Measurements from ENCODE around the gene NLRC5. TPM values are rescaled to one million over a fixed set of nuclear protein-coding genes. Genes with fewer than 3 reads are reported as not detected.

NLRC5 gene
- total and polyA plus RNA-seq, 10 donors = 52.0 to 401 (median 219) TPM

DNA sequence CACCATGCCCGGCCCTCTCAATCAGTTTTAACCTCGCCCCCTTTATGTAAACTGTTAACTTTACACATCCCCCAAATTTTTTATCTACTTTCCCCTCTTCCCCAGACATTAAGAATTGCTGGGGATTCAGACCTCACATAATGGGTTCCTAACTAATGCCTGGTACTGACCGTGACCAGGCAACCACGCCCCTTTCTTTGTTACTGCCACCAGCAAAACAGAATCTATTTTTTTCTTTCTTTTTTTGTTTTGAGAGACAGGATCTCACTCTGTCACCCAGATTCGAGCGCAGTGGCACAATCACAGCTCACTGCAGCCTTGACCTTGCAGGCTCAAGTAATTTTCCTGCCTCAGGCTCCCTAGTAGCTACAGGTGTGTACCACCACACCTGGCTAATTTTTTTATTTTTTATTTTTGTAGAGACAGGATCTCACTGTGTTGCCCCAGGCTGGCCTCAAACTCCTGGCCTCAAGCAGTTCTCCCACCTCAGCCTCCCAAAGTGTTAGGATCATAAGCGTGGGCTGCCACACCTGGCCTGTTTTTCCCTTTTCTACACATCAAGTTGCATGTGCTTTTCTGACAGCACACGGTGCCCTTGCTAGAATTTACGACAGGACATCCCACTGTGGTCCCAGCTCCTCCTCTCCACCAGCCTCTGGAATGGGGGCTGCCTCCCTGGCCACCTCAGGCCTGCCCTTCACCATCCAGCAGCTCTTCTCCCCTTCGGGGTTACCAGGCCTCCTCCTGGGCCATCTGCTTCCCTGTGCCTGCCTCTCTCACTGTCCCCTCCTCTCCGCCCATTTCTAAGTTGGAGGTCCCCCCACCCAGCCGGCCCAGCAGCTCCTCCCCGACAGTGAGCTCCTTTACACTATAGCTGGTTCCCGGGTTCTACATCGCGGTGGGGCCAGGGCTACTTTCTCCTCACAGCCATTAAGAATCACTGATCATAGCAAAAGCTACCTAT lies 113.8 kb downstream of the NLRC5 start:
- intact Hi-C loops (cut with DNase I; ENCODE audit: low total_unique reads) = no loop called here
- H3K27me3 ChIP-seq (replicated peaks in 1 of 7) = no peaks in the 10 kb centered on the region
- DNase-seq = no peak
- no peak overlapping the region for H3K27ac ChIP-seq
- no peak overlapping the region for H3K4me3 ChIP-seq
- peaks cover 0 to 51% (median 16%) of the 10 kb centered on the region in 6 donors for H3K4me1 ChIP-seq
- no peak for TF ChIP-seq POLR2AphosphoS5 (IDR thresholded peaks at IDR 0.05)
- H3K9me3 ChIP-seq = no peaks in the 10 kb centered on the region
- no peaks in the 10 kb centered on the region for H3K36me3 ChIP-seq
- WGBS, 5 donors = 81 to 88% (median 88%) methylated on average over 16 of the region's 16 CpGs

DNA sequence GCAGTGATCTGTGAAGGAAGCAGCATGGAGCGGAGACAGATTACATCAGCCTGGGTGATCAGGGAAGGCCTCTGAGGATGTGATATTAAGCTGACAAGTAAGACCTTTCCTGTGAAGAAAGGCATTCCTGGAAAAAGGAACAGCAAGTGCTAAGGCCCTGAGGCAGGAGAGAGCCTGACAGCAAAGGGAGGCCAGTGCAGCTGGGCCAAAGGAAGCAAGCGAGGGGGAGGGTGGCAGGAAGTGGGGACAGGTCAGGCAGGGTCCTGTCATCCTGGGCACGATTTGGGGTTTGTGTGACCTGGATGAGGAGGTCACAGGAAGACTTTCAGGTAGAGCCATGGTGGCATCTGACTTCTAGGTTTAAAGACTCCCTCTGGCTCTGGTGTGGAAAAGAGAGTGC lies 115.3 kb downstream of the NLRC5 start:
- Histone ChIP-seq H3K4me3 (no peak overlapping the region), H3K27ac (no peak overlapping the region), H3K9me3 (no peaks in the 10 kb centered on the region), H3K27me3 (replicated peaks in 1 of 7) (no peaks in the 10 kb centered on the region), H3K4me1 (peaks cover 0 to 61% (median 24%) of the 10 kb centered on the region in 6 donors), H3K36me3 (no peaks in the 10 kb centered on the region)
- DNase-seq = no peak
- 42 to 58% (median 53%) methylated on average over 3 of the region's 3 CpGs for WGBS, 5 donors
- intact Hi-C loops (cut with DNase I; ENCODE audit: low total_unique reads) = no loop called here
- TF ChIP-seq, protein P1, sequence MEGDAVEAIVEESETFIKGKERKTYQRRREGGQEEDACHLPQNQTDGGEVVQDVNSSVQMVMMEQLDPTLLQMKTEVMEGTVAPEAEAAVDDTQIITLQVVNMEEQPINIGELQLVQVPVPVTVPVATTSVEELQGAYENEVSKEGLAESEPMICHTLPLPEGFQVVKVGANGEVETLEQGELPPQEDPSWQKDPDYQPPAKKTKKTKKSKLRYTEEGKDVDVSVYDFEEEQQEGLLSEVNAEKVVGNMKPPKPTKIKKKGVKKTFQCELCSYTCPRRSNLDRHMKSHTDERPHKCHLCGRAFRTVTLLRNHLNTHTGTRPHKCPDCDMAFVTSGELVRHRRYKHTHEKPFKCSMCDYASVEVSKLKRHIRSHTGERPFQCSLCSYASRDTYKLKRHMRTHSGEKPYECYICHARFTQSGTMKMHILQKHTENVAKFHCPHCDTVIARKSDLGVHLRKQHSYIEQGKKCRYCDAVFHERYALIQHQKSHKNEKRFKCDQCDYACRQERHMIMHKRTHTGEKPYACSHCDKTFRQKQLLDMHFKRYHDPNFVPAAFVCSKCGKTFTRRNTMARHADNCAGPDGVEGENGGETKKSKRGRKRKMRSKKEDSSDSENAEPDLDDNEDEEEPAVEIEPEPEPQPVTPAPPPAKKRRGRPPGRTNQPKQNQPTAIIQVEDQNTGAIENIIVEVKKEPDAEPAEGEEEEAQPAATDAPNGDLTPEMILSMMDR (IDR thresholded peaks at IDR 0.05 in 8 of 11, conservative IDR thresholded peaks at IDR 0.05 in 3 of 11) = no peak
- TF ChIP-seq POLR2AphosphoS5 (IDR thresholded peaks at IDR 0.05) (no peak), POLR2A (IDR thresholded peaks at IDR 0.05) (no peak)

DNA sequence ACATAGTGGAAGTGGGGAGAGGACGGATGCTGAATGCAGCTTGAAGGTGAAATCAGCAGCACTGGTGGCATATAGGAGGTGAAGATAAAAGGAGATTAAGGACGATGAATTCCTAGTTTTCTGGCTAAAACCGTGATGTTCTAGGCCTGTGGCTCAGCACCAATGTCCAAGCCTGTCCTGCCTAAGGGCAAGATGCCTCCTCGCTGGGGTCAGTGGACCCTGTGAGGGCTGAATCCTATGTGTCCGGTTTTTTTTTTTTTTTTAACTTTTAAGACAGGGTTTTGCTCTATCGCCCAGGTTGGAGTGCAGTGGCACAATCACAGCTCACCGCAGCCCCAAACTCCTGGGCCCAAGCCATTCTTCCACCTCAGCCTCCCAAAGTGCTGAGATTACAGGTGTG lies 115.8 kb downstream of the NLRC5 start:
- no peaks in the 10 kb centered on the region for H3K9me3 ChIP-seq
- intact Hi-C loops (cut with DNase I; ENCODE audit: low total_unique reads) = no loop called here
- H3K4me1 ChIP-seq = peaks cover 0 to 61% (median 27%) of the 10 kb centered on the region in 6 donors
- no peaks in the 10 kb centered on the region for H3K36me3 ChIP-seq
- TF ChIP-seq POLR2AphosphoS5 (IDR thresholded peaks at IDR 0.05) (no peak), POLR2A (IDR thresholded peaks at IDR 0.05) (no peak)
- TF ChIP-seq, protein P1 (IDR thresholded peaks at IDR 0.05 in 8 of 11, conservative IDR thresholded peaks at IDR 0.05 in 3 of 11) = no peak
- no peak for DNase-seq
- H3K4me3 ChIP-seq = no peak overlapping the region
- no peaks in the 10 kb centered on the region for H3K27me3 ChIP-seq (replicated peaks in 1 of 7)
- no peak overlapping the region for H3K27ac ChIP-seq
- 88 to 94% (median 88%) methylated on average over 7 of the region's 7 CpGs for WGBS, 5 donors

DNA sequence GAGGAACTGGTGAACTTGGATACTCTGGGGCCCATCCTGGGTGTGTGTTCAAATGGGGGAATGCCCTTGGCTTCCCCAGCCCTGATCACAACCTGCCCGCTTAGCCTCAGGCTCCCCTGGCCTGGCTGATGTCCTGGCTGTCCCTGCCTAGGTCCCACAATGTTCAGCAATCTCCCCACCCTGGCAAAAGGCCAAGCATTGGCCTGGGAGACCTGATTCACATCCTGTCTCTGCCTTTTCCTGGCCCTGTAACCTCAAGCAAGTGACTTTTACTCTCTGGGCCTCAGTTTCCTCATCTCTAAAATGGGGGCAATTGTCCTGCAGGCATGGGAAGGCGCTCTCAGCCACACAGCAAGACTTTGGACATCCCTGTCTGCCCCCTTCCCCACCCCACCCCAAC lies 117.4 kb downstream of the NLRC5 start:
- H3K4me1 ChIP-seq = peaks cover 0 to 74% (median 33%) of the 10 kb centered on the region in 6 donors
- intact Hi-C loops (cut with DNase I; ENCODE audit: low total_unique reads) = no loop called here
- H3K9me3 ChIP-seq = no peaks in the 10 kb centered on the region
- H3K27me3 ChIP-seq (replicated peaks in 1 of 7) = peaks cover 0 to 3% (median 0%) of the 10 kb centered on the region in 7 donors
- no peaks in the 10 kb centered on the region for H3K36me3 ChIP-seq
- TF ChIP-seq POLR2A (IDR thresholded peaks at IDR 0.05) (no peak), POLR2AphosphoS5 (IDR thresholded peaks at IDR 0.05) (no peak)
- TF ChIP-seq, protein P1 (IDR thresholded peaks at IDR 0.05 in 8 of 11, conservative IDR thresholded peaks at IDR 0.05 in 3 of 11) = no peak
- no peak for DNase-seq
- no peak overlapping the region for H3K27ac ChIP-seq
- no peak overlapping the region for H3K4me3 ChIP-seq
- 79 to 100% (median 94%) methylated on average over 2 of the region's 2 CpGs for WGBS, 5 donors

Measured in spleen (tissue), 11 donors.